Upper lobe of right lung (tissue), 1 donor: Measurements from ENCODE around the gene NUDT5. TPM values are rescaled to one million over a fixed set of nuclear protein-coding genes. Genes with fewer than 3 reads are reported as not detected.
A peak's percentile ranks its signal among the peaks of the same experiment; 100 is the strongest.

Experiments
- ATAC-seq: fragments of 200-7000 bp; cut with Tn5 transposase; one replicate; pipeline ENCODE4 v1.9.1; 2020; ENCODE audit warnings: mild to moderate bottlenecking, moderate library complexity
- DNase-seq: peaks from one replicate; pipeline ENCODE4 v3.0.0-alpha.2; 2020
- H3K27ac ChIP-seq: fragments of 200-600 bp; one replicate; pipeline ENCODE4 v1.8.0; 2022
- H3K27me3 ChIP-seq: fragments of 200-600 bp; one replicate; pipeline ENCODE4 v1.8.0; 2022; ENCODE audit warnings: mild to moderate bottlenecking
- H3K36me3 ChIP-seq: fragments of 200-600 bp; one replicate; pipeline ENCODE4 v1.8.0; 2022
- H3K4me1 ChIP-seq: fragments of 200-600 bp; one replicate; pipeline ENCODE4 v1.8.0; 2022
- H3K4me3 ChIP-seq: fragments of 200-600 bp; one replicate; pipeline ENCODE4 v1.8.0; 2022; ENCODE audit warnings: mild to moderate bottlenecking
- H3K9me3 ChIP-seq: fragments of 200-600 bp; one replicate; pipeline ENCODE4 v1.8.0; 2022
- CTCF ChIP-seq: fragments of 200-600 bp; IDR thresholded peaks from one replicate; pipeline ENCODE4 v1.8.0; 2022; ENCODE audit warnings: antibody characterized with exemption
- intact Hi-C: fragments of 100-400 bp; cut with DNase I; formaldehyde crosslinking; loops from one replicate; pipeline ENCODE4 v1.11.0; 2022
- microRNA-seq: library from miRNA; unstranded; fragments of <30 nt; microRNA quantifications from one replicate; pipeline ENCODE4 v1.2.0, GENCODE V29; 2020; ENCODE audit warnings: borderline microRNAs expressed
- total RNA-seq: library from RNA; stranded (reverse); fragmentation: NEBNext Ultra II Directional; extraction: Animal tissue kit (Norgen Biotek cat#: 25700); gene quantifications from one replicate; pipeline ENCODE4 v1.2.1, GENCODE V29; 2021
- donor health status: DM: no; HTN: yes; CAD: no; lungs with severe emphysema.

Gene NUDT5
- total RNA-seq, 1 donor from 2014 or later: 49.9 TPM

- Histone ChIP-seq H3K9me3 (no peaks in the 10 kb centered on the region), H3K4me3 (peak within 1 kb of the TSS; percentile 97), H3K4me1 (peaks cover 10% of the 10 kb centered on the region), H3K27ac (peak within 1 kb of the TSS; percentile 94), H3K36me3 (peaks cover 6% of the 10 kb centered on the region), H3K27me3 (no peaks in the 10 kb centered on the region)
- ATAC-seq (peak; percentile 99), DNase-seq (peak; percentile 99)
- TF ChIP-seq CTCF: no peak
- intact Hi-C loops: no loop called here
Measured at GRCh38 chr10:12129222-12130111, 66.2 kb downstream of the NUDT5 start, which contains the start of gene SEC61A2. SEC61A2 (plus strand) TSS chr10:12129677; CDS start chr10:12129788, 111 bp downstream.

GRCh38 chr10:12121673-12122072, 74.0 kb downstream of the NUDT5 start:
- ATAC-seq: no peak
- H3K4me1 ChIP-seq: no peaks in the 10 kb centered on the region
- no peaks in the 10 kb centered on the region for H3K27me3 ChIP-seq
- no peak overlapping the region for H3K4me3 ChIP-seq
- peaks cover 35% of the 10 kb centered on the region for H3K36me3 ChIP-seq
- no peak for DNase-seq
- H3K27ac ChIP-seq: no peak overlapping the region
- intact Hi-C loops: no loop called here
- H3K9me3 ChIP-seq: no peaks in the 10 kb centered on the region
- TF ChIP-seq CTCF: no peak

Small RNAs within 50 kb of the gene (microRNA-seq; reads per million reads assigned to microRNA genes)
- gene MIR548AK: not detected

Other genes starting within 250 kb of the NUDT5 start
- 20.1 TPM for gene UPF2, start 153.1 kb downstream of the NUDT5 start, total RNA-seq
- gene DHTKD1, start 126.9 kb downstream of the NUDT5 start, total RNA-seq: 16.7 TPM
- 3.9 TPM for gene SEC61A2, start 66.2 kb downstream of the NUDT5 start, total RNA-seq
- gene CDC123, start 297 bp upstream of the NUDT5 start, total RNA-seq: 44.3 TPM
- 17.1 TPM for gene CAMK1D, start 153.7 kb upstream of the NUDT5 start, total RNA-seq